HG02642 (cell line): ENCODE measurements around the gene HTRA3.

Source experiments
- ATAC-seq: cut with Tn5 transposase; IDR thresholded peaks from one replicate; pipeline ENCODE4 v1.9.1; 2021; ENCODE audit warnings: mild to moderate bottlenecking; ENCODE audit not compliant: unreplicated experiment, poor library complexity

HTRA3 gene

DNA sequence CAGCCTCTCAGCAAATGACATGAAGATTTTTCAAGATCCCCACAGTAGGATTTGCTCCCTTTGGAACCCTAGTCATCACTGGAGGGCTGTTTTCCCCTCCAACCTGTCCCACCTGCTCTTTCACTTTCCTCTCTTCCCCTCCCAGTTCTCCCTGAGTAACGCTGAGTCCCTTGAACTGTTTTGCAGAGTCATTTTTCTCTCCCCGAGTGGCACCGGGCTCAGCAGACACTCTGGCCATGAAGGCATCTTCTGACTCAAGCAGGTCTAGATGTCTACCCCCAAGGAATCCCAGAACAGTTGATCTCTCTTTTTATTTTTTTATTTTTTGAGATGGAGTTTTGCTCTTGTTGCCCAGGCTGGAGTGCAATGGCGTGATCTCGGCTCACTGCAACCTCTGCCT lies 52.2 kb downstream of the HTRA3 start:
- ATAC-seq, result no peak

DNA sequence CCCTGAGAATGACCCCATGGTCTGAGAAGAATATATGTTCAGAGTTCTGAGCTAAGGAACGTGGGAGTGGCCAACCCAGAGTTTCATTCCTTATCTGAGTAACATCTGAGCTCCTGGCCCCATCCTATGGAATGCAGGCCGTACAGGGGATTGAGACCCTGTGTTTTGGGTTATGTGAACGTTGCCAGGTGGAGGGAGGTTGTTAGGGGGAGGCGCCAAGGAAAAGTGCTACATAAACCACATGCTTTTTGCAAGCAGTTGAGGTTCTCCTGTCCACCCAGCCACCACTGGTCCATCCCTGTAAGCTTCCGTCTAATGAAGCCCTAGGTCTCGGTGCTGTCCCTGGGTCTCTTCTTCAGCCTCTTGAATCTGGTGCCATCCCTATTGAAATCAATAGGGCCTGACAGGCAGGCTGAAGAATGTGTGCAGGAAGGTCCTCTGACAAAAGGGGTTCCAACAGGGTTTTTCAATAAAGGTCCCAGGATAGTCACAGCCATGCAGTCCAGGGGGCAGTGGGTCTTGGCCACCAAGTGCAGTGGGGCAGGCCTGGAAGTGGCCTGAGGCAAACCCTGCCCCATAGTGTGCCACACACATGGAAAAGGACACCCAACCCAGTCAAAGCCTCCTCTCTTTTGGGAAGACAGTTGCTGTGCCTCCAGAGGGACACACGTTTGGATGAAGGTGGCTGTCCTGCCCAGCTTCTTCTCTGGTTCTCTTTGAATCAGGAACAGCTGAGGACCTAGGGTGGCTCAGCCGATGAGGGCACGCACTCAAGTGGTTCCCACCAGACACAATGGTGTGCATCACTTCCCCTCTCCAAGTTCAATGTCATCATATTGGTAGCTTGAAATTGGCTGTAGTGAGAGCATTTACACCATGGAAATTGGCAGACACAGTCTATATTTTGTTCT lies 53.5 kb downstream of the HTRA3 start:
- no peak for ATAC-seq

DNA sequence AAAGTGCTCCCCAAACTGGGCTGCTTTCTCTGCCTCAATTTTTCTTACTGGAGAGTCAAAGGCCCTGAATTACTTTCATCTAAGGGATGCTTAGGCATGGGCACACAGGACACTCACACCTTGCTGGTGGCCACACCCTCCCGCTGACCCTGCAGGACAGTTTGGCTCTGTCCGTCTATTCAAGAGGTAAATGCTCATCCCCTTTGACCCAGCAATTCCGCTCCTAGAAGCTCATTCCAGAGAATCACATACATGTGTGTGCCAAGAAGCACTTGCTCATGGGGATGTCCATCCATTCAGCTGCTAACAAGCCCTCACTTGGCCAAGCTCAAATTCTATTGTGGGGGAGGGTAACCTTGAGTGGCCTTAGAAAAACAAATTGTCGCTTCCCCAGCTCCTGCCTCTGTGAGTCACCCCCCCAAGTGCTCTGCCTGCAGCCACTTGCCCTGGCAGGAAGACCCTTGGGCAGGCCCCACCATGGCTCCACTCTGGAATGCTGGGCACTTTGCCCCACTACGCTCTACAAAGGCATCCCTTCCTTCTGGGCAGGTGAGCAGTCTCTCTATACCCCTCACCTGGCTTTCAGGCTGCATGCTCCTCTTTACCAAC lies 54.5 kb downstream of the HTRA3 start:
- no peak for ATAC-seq

DNA sequence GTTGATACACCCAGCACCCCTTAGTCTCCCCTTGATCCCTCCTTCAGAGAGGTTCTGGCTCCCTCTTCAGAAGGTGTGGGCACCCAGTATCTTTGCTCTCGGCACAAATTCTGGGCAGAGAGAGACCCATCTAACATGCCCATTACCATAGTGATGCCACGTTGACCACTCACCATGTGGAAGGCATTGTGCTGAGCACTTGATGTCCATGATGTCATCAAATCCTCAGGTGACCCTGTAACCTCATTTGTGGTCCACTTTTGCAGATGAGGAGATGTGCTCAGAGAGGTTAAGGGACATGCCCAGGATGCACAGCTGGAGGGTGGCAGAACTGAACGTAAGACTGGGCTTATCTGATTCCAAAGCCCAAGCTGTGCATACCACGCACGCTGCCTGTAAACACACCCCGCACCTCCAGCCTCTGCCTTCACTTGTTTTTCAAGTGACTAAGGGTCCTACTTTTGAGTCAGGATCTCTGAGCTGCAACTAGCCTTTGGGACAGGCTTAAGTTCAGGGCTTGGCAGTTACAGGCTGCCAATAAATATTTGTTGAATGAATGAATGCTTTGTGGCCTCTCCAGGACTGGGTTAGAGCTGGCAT lies 55.2 kb downstream of the HTRA3 start:
- no peak for ATAC-seq

DNA sequence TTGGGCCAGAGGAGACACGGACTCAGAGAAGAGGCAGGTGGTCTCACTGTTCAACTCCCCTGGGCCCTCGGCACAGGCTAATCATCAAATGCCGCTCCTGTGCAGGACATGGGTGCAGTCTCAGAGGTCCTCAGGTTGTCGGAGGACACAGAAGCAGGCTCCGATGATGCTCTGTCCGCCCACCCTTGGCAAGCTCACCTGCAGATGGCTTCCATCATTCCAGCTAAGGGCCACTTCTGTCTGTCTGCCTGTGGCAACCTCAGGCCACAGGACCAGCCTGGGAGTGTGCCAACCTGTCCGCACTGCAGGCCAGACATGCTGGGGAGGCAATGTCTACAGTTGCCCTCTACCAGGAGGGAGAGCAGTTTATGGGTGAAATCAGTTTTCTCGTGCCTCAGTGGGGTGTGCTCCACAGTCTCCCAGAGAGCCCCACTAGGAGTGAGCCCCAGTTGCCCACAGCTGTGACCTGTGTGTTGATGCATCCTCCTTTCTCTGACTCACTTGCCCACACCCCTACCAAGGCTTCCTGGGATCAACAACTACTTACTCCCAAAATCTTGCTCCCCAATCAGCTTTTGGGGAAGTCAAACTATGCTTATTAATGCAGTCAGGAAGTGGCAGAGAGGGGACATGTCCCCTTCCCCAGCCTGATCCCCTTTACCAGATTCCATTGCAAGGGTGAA lies 55.9 kb downstream of the HTRA3 start:
- ATAC-seq, result no peak

DNA sequence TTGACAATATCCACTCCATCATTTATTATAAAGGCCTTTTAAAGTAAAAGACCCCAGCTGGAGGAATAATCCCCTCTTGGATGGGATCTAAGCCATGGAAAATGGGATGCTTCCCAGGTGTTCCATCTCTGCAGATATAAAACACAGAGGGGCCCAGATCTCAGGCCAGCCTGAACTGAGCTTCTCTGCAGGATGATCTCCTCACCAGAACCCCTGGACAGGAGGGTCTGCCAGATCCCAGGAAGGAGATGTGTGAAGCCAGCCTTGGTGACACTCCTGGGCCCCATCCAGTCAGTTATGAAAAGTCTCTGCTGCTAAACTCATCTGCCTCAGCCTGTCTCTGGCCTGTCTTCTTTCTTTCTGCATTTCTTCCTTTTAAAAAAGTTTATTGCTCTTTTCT lies 56.7 kb downstream of the HTRA3 start:
- ATAC-seq, result no peak

DNA sequence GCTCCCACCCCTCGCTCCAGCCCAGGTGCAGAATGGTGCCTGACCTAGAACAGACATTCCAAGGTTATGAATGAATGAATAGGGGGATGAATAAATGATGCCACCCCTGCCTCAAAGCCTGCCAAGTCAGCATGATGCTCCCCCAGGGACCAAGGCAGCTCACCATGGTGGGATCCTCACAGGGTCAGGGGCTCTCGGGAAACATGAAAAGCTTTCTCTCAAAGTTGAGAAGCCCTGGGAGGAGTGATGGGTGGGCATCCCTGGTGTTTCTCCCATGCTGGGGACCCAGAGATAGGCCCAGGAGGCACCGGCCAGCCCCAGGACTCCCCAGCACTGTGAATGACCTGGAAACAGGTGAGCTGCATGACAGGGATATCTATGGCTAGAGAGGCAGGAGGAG lies 58.9 kb downstream of the HTRA3 start:
- no peak for ATAC-seq

DNA sequence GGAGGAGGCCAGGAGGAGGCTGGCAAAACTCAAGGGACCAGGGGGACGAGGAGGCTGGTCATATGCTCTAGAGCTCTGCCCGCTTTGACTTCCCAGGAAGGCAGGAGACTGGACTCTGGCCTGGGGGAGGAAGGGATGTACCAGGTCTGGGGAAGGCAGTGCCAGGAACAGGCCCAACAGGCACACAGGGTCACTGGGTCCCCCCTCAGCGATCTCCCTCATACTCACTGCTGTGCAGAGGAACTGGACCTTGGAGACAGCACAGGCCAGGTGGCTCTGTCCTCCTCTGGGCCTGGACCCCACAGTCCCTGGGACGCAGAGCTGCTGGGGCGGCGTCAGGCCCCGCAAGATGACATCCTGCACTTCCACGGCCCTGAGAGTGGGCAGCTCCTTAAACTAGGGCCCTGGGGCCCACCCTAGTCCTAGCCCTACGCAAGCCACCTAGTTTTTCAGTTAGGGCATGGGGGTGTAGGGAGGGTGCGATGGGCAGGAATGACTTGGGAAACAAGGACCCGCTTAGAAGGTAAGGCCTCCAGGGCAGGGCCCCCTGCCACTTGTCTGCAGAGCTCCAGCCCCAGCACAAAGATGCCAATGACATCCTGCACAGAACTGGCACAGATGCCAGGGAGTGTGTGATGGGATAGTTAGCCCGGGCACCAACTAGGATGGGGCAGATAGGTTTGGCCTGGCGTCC lies 59.5 kb downstream of the HTRA3 start:
- ATAC-seq, result no peak

DNA sequence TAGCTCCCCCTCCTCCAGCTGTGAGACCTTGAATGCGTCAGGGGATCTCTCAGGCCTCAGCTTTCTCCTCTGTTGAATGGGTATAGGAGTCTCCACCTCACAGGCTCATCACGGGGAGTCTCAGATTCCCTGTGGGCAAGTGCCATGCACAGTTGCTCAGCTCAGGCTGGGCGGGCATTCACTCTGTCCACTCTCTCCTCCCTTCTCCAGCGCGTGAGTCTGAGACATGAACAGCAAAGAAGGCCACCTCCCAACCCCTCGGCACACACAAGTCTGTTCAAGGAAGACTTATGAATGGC lies 60.0 kb downstream of the HTRA3 start:
- no peak for ATAC-seq

DNA sequence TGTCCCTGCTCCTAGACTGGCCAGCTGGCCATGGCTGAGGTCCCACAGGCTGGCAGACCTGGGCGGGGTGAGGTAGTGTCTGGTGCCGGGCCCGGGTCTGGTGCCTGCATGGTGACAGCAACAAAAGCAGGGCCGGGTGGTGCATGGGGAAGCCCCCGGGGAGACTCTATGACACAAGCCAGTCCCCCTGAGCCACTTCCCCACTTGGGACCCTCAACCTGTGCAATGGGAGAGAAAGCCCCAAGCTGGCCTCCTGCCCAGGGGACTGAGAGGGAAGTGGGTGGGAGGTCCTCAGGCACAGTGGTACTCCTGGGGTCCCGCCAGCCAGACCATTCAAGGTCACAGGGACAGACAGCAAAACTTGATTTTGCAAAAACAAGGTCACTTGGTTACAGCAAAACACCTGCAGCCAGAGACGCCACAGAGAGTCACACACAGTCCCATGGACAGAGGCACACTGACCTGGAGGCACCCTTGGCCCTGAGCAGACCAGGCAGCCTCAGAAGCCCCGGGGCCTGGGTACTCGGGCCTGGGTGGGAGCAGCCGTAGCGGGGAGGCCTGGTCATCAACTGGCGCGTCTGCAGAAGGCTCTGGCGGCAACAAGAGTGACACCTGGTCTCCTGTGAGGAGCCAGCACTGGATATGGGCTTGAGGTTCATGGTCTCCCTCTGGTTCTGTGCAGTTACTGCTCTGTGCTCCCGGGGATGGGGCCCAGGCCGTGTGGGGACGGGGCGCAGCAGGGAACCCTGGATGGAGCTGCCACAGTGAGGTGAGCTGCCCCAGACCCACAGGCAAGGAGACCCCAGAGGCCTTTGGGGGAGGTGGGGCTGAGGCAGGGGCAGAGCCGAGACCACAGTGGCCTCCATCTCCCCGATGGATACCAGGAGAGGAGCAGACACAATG lies 60.6 kb downstream of the HTRA3 start:
- no peak for ATAC-seq

DNA sequence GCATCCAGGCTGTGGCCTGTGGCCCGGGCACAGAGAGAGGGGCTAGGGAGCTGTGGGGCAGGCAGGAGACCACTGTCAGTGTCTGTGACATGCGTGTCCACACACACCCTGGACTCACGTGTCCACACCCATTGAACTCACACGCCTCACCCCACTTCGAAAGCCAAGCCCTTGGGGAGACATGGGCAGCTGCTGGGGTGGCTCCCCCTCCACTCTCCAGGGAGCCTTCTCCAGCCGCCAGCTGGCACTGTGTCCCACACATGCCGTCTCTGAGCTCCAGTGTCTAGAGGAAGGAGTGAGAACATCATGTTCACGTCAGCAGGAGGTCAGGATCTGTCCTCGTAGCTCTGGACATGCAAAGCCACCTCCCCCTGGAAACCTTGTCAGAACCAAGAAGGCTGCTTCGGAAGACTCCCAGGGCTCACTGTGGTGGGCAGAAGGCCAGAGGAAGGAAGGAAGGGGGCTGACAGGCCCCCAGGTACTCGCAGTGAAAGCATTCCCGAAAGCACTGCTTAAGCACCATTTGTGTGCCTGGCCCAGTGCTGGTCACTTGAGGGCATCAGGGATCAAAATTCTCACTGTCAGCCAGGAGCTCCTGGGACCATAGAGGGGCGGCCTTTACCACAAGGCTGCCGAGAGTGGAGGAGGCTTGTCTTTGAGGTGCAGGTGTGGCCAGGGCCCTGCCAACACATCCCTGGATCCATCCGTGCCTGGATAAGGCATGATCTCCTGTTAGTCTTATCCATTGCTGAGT lies 61.4 kb downstream of the HTRA3 start:
- ATAC-seq, result no peak

DNA sequence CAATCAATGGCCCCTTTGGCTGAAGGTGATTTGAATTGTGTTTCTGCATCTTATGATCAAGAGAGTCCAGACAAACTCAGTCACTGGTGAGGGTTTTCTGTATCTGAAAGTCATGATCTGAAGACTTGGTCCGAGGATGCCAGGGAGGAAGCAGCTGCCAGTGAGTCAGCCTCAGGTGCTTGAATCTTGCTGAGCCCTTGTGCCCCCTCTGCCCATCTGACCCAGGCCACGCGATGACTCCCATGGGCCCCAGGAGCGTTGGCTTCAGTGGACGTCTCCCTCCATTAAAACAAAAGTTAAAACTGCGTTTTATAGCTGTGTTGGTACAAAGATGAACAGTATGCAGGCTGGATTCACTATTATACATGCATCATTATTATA lies 62.0 kb downstream of the HTRA3 start:
- no peak for ATAC-seq

DNA sequence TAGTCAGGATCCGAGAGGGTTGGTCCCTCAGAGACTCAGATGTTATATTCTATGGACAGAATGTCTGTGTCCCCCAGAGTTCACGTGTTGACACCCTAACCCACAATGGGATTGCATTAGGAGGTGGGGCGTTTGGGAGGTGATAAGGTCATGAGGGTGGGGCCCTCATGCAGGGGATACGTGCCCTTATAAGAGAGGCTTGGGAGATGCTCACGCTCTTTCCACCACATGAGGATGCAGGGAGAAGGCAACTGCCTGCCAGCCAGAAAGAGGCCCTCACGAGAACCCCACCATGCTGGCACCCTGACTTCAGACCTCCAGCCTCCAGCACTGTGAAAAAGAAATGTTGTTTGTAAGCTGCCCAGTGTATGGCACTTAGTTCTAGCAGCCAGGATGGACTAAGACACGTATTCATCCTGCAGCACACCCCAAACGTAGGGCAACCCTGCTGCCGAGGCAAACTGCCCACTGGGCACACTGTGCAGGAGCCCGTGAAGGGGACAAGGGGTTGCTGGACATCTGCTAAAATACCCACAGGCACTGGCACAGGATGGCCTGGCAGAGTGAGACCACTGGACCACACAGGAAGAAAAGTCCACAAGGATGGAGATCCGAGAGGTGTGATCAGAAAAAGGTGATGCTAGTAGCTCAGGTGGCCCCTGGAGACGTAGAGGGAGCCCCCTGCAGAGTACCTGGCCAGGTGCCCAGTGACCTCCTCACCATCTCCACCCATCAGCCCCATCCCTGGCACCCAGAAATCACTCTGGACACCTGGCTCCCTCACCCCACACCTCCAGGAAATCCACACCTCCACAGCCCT lies 62.7 kb downstream of the HTRA3 start:
- no peak for ATAC-seq

DNA sequence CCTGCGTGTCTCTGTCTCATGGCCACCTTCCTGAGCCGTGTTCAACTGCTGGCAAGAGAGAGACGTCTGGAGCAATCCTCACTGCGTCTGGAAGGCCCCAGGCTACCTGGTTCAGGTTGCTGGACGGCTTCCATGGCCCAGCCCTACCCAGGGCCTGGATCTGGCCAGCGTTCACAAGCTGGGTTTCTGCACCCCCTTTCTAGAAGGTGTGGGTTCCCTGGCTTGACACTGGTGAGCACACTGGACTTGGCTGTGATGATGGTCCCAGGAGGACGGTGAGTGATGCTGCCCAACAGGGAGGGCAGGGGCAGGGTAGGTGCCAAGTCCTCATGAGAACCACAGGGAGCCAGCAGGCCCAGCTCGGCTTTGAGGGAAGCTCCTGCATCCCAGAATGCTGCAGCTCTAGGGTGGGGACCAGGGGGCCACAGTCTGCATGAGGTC lies 63.4 kb downstream of the HTRA3 start:
- ATAC-seq, result no peak

DNA sequence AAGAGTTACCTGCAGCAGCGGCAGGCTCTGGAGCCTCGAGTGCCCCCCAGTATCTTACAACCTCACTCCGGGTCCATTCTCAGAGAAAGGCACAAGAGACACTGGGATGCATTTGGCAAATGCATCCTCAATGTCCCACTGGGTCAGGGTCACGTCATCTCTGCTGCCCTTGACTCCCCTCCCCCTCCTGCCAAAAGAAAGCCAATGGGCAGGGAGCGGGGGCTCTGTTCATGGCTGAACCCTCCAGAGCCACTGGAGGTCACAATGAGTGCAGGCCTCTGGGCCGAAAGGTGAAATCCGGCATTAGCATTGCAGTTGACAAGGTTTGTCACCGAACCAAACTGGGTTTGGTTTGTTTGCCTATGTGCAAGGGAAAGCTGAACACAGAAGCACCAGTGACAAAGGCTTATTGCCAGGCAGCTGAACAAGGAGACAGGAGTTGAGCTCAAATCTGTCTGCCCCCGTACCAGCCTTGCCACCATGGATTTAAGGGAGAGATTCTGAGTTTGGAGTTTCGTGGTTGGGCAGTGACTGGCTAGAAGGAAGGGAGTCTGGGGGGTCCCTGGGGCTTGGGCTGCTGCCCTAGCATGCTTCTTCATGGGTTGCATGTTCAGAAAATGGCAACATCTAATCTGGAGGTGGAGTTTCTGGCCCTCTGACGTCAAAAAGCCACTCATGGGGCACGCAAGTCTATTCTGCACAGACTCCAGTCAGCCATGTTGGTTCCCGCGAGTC lies 64.3 kb downstream of the HTRA3 start:
- no peak for ATAC-seq

DNA sequence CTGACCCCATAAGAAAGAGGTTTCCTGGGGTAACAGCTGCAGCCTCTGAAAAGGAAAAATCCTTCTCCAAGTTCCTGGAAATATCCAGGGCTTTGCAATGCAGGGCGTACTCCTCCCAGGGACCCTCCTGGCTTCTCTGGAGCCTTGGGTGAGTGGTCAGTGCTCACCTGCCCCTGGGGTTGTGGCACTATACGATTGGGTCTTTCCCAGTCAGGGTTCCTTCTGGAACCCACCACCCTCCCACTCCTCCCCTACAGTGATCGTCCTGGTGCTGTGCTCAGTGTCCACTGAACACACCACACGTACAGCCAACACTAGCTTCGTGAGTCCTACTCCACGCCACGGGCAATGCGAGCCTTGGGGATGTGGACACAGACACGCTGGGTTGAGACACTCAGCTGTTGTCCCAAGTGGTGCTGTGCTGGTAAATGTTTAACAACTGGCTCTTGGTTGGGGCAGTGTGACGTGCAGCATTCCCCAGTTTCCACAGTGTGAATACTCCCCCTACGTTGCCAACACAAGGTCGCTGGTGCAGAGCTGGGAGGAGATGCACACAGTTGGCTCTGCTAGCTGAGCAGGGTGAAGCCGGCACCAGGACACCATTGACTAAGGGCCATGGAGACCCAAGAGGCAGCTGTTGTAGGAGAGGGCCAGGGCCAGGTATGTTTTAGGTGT lies 65.4 kb downstream of the HTRA3 start:
- ATAC-seq, result no peak

DNA sequence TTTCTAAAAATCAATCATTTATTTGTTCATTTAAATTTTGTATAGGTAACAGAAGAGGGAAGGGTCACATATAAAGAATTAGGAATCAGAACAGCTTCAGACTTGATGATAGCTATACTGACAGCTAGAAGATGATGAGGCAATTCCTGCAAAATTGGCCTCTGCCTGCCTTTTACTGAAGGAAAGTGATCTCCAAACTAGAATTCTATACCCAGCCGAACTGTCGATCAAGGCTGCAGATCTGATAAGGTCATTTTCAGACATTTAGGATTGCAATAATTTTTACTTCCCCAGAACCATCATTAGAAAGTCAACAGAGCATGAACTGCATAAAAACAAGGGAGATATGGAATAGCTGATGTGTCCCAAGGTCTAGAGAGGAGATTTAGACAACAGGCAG lies 66.3 kb downstream of the HTRA3 start:
- ATAC-seq, result no peak
